Adrenal gland (tissue), 5 donors: Measurements from ENCODE around the gene ABCA13.

Experiments used
- CTCF ChIP-seq, 6 experiments: fragments of 450-650 bp in 4 of 6; fragments of 200-600 bp in 2 of 6; sonication (generic) in 1 of 6; IDR thresholded peaks; 1 replicate in 5 of 6; 2 replicates in 1 of 6; pipeline versions ENCODE4 v1.5.1 to v1.8.0; 2016 to 2021; ENCODE audit warnings: antibody characterized with exemption in 6 of 6, mild to moderate bottlenecking in 2 of 6, moderate library complexity in 1 of 6
- POLR2A ChIP-seq, 2 donors: fragments of 450-650 bp; IDR thresholded peaks; one replicate each; pipeline ENCODE4 v1.6.1; 2017; ENCODE audit warnings: antibody characterized with exemption in 2 of 2, mild to moderate bottlenecking in 2 of 2, moderate library complexity in 1 of 2
- donor health status: DM: no; HTN: no; CAD: no.

- TF ChIP-seq POLR2A (IDR thresholded peaks at IDR 0.05) (no peak), CTCF (IDR thresholded peaks at IDR 0.05) (no peak)
These were observed 240.4 kb downstream of the ABCA13 start for GRCh38 chr7:48411619-48412018.
